ENCODE data around the gene DLAT. TPM values are rescaled to one million over a fixed set of nuclear protein-coding genes. Genes with fewer than 3 reads are reported as not detected.
A peak's percentile ranks its signal among the peaks of the same experiment; 100 is the strongest.

The DLAT gene
- total RNA-seq, 1 donor, result 36.6 TPM

DNA sequence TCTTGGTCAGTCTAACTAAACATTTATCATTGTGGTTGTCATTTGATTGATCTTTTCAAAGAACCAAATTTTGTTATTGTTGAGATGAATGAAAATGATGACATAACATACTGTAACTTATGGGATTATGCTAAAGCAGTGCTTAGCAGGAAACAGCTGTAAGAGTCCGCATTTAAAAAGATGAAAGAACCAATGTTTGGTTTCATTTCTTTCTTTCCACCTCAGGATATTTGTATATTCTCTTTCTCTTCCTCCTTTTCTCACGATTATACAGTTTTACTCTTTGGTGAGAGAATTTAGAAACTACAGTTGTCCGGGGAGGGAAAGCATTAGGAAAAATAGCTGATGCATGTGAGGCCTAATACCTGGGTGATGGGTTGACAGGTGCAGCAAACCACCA, 25.5 kb downstream of the DLAT start:
- Histone ChIP-seq H3K4me1 (ENCODE audit: insufficient read depth, low read length) (peaks cover 8% of the 10 kb centered on the region), H3K4me3 (ENCODE audit: insufficient read depth, low read length) (no peak overlapping the region), H3K9me3 (ENCODE audit: low read depth, low read length) (no peaks in the 10 kb centered on the region), H2AFZ (ENCODE audit: low read length) (no peak overlapping the region), H3K27me3 (ENCODE audit: insufficient read depth, low read length) (no peaks in the 10 kb centered on the region), H4K20me1 (ENCODE audit: insufficient read depth, low read length) (no peaks in the 10 kb centered on the region), H3K27ac (ENCODE audit: low read depth, low read length) (no peak overlapping the region), H3K4me2 (ENCODE audit: insufficient read depth, low read length) (no peak overlapping the region), H3K79me2 (ENCODE audit: insufficient read depth, low read length) (peaks cover 13% of the 10 kb centered on the region), H3K36me3 (ENCODE audit: insufficient read depth, low read length) (peaks cover 32% of the 10 kb centered on the region)
- no peak for DNase-seq (ENCODE audit: insufficient read length, low spot score, missing footprints)
- TF ChIP-seq, protein P1, sequence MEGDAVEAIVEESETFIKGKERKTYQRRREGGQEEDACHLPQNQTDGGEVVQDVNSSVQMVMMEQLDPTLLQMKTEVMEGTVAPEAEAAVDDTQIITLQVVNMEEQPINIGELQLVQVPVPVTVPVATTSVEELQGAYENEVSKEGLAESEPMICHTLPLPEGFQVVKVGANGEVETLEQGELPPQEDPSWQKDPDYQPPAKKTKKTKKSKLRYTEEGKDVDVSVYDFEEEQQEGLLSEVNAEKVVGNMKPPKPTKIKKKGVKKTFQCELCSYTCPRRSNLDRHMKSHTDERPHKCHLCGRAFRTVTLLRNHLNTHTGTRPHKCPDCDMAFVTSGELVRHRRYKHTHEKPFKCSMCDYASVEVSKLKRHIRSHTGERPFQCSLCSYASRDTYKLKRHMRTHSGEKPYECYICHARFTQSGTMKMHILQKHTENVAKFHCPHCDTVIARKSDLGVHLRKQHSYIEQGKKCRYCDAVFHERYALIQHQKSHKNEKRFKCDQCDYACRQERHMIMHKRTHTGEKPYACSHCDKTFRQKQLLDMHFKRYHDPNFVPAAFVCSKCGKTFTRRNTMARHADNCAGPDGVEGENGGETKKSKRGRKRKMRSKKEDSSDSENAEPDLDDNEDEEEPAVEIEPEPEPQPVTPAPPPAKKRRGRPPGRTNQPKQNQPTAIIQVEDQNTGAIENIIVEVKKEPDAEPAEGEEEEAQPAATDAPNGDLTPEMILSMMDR (IDR thresholded peaks at IDR 0.05; ENCODE audit: extremely low read depth, low read depth, low read length), result no peak

DNA sequence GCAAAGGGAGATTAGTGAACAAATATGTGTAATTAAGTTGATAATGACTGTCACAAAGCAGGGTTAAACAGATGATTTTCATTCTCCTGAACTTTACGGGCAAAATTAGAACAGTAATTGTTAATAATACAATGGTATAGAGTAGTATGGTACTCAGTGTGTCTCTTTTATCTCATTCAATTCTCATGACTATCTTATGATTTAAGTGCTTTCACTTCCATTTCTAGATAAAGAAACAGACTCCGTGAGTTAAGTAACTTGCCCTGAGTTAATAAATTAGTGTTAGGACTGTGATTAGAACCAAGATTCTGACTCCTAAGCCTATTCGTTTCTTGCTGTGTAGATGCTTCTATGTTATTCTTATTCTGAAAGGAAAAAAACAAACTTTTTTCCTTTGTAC, 26.6 kb downstream of the DLAT start:
- H3K9me3 ChIP-seq (ENCODE audit: low read depth, low read length), result no peaks in the 10 kb centered on the region
- H3K4me3 ChIP-seq (ENCODE audit: insufficient read depth, low read length), result no peak overlapping the region
- peaks cover 8% of the 10 kb centered on the region for H3K4me1 ChIP-seq (ENCODE audit: insufficient read depth, low read length)
- peaks cover 13% of the 10 kb centered on the region for H3K79me2 ChIP-seq (ENCODE audit: insufficient read depth, low read length)
- H2AFZ ChIP-seq (ENCODE audit: low read length), result no peak overlapping the region
- H4K20me1 ChIP-seq (ENCODE audit: insufficient read depth, low read length), result no peaks in the 10 kb centered on the region
- H3K4me2 ChIP-seq (ENCODE audit: insufficient read depth, low read length), result no peak overlapping the region
- TF ChIP-seq, protein P1 (IDR thresholded peaks at IDR 0.05; ENCODE audit: extremely low read depth, low read depth, low read length), result no peak
- no peaks in the 10 kb centered on the region for H3K27me3 ChIP-seq (ENCODE audit: insufficient read depth, low read length)
- H3K27ac ChIP-seq (ENCODE audit: low read depth, low read length), result no peak overlapping the region
- DNase-seq (ENCODE audit: insufficient read length, low spot score, missing footprints), result peak; percentile 46
- peaks cover 32% of the 10 kb centered on the region for H3K36me3 ChIP-seq (ENCODE audit: insufficient read depth, low read length)

DNA sequence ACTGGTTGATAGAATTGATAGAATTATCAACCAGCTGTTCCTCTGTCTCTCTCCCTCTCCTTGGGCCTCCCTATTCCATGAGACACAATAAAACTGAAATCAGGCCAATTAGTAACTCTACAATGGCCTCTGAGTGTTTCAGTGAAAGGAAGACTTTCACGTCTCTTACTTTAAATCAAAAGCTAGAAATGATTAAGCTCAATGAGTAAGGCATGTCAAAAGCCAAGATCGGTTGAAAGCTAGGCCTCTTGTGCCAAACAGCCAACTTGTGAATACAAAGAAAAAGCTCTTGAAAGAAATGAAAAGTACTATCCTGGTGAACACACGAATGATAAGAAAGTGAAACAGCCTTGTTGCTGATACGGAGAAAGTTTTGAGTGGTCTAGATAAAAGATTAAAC, 32.0 kb downstream of the DLAT start:
- TF ChIP-seq, protein P1 (IDR thresholded peaks at IDR 0.05; ENCODE audit: extremely low read depth, low read depth, low read length), result no peak
- no peak for DNase-seq (ENCODE audit: insufficient read length, low spot score, missing footprints)
- peak overlapping the region; percentile 0 for H3K27ac ChIP-seq (ENCODE audit: low read depth, low read length)
- no peaks in the 10 kb centered on the region for H3K4me1 ChIP-seq (ENCODE audit: insufficient read depth, low read length)
- H3K4me3 ChIP-seq (ENCODE audit: insufficient read depth, low read length), result no peak overlapping the region
- H3K79me2 ChIP-seq (ENCODE audit: insufficient read depth, low read length), result no peaks in the 10 kb centered on the region
- no peaks in the 10 kb centered on the region for H3K27me3 ChIP-seq (ENCODE audit: insufficient read depth, low read length)
- no peaks in the 10 kb centered on the region for H3K9me3 ChIP-seq (ENCODE audit: low read depth, low read length)
- H3K36me3 ChIP-seq (ENCODE audit: insufficient read depth, low read length), result peaks cover 45% of the 10 kb centered on the region
- no peak overlapping the region for H2AFZ ChIP-seq (ENCODE audit: low read length)
- H3K4me2 ChIP-seq (ENCODE audit: insufficient read depth, low read length), result no peak overlapping the region
- H4K20me1 ChIP-seq (ENCODE audit: insufficient read depth, low read length), result no peaks in the 10 kb centered on the region

GRCh38 chr11:112058103-112058502, 32.9 kb downstream of the DLAT start:
- Histone ChIP-seq H3K4me2 (ENCODE audit: insufficient read depth, low read length) (no peak overlapping the region), H3K4me1 (ENCODE audit: insufficient read depth, low read length) (no peaks in the 10 kb centered on the region), H3K9me3 (ENCODE audit: low read depth, low read length) (no peaks in the 10 kb centered on the region), H3K27me3 (ENCODE audit: insufficient read depth, low read length) (no peaks in the 10 kb centered on the region), H3K27ac (ENCODE audit: low read depth, low read length) (no peak overlapping the region), H4K20me1 (ENCODE audit: insufficient read depth, low read length) (no peaks in the 10 kb centered on the region), H3K79me2 (ENCODE audit: insufficient read depth, low read length) (no peaks in the 10 kb centered on the region), H2AFZ (ENCODE audit: low read length) (no peak overlapping the region), H3K4me3 (ENCODE audit: insufficient read depth, low read length) (no peak overlapping the region), H3K36me3 (ENCODE audit: insufficient read depth, low read length) (peaks cover 44% of the 10 kb centered on the region)
- TF ChIP-seq, protein P1 (IDR thresholded peaks at IDR 0.05; ENCODE audit: extremely low read depth, low read depth, low read length), result no peak
- no peak for DNase-seq (ENCODE audit: insufficient read length, low spot score, missing footprints)
